IgD-negative memory B cell (primary cell): ENCODE results near the gene TNK2. TPM values are rescaled to one million over a fixed set of nuclear protein-coding genes. Genes with fewer than 3 reads are reported as not detected.
A peak's percentile ranks its signal among the peaks of the same experiment; 100 is the strongest.
"Not testable (repeated sequence)": the region's sequence is repeated elsewhere in the genome, so short reads cannot be mapped to it uniquely, and the experiment has no call there.

Source experiments
- H3K27ac Mint-ChIP-seq, 3 donors: one replicate each; pipeline ENCODE4 v1.8.0; 2020 to 2022; ENCODE audit warnings: mild to moderate bottlenecking in 3 of 3, mixed read lengths in 3 of 3, moderate library complexity in 1 of 3
- H3K27me3 Mint-ChIP-seq: one replicate; pipeline ENCODE4 v1.8.0; 2021; ENCODE audit warnings: mixed read lengths
- H3K36me3 Mint-ChIP-seq: one replicate; pipeline ENCODE4 v1.8.0; 2020; ENCODE audit warnings: mild to moderate bottlenecking, mixed read lengths
- H3K4me1 Mint-ChIP-seq, 3 donors: one replicate each; pipeline ENCODE4 v1.8.0; 2020 to 2022; ENCODE audit warnings: mixed read lengths in 3 of 3, mild to moderate bottlenecking in 1 of 3
- H3K4me3 Mint-ChIP-seq, 4 donors: one replicate each; pipeline ENCODE4 v1.8.0; 2020 to 2022; ENCODE audit warnings: mild to moderate bottlenecking in 4 of 4, mixed read lengths in 4 of 4, moderate library complexity in 3 of 4
- H3K9me3 Mint-ChIP-seq, 3 donors: one replicate each; pipeline ENCODE4 v1.8.0; 2020 to 2021; ENCODE audit warnings: mixed read lengths in 3 of 3, mild to moderate bottlenecking in 1 of 3
- polyA plus RNA-seq: library from polyadenylated mRNA; unstranded; fragments of 300-500 nt; fragmentation: Illumina TruSeq; gene quantifications from one replicate; pipeline ENCODE4 v1.2.3, GENCODE V29; 2021

The TNK2 gene
- polyA plus RNA-seq, 1 donor from 2014 or later = 6.1 TPM

DNA sequence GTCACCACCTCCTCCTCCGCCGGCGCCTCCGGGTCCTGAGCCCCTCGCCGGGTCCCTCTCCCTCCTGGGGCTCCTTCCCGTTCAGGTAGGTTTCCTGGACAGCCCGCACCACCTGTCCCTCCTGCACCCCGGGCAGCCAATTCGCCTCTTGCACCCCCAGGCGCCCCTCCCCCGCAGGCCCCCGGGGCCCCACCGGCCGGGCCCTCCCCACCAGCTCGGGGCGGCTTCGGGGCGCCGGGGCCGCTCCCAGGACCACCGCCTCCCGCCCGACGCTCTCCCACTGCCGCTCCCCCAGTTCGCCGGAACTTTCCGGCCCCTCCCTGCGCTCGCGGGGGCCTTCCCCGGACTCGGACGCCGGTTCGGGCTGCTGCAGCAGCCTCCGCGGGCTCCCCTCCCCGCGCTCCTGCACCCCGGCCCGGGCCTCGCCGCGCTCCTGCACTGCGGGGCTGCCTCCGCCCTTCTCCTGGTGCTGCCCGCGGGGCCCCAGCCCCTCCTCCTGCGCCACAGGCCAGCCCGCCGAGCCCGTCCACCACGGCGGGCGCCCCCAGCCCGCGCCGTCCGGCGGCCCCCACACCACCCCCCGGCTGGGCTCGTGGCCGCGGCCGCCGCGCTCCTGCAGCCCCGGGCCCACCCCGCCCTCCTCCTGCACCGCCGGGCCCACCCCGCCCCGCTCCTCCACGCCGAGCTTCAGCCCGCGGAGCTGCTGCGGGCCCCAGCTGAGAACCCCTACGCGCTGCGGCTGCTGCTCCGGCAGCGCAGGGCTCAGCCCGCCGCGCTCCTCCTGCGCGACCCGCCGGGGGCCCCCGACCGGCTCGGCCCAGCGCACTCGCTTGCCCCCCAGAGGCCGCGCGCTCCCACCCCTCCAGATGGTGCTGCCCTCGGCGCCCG, 587 bp upstream of the TNK2 start:
- Mint-ChIP-seq H3K36me3 (no peaks in the 10 kb centered on the region), H3K4me3 (peak overlapping the region; percentile 88 to 95 (median 94)), H3K27ac (peak overlapping the region; percentile 98 to 99 (median 98)), H3K9me3 (no peaks in the 10 kb centered on the region), H3K4me1 (peaks cover 21 to 27% (median 24%) of the 10 kb centered on the region in 3 donors), H3K27me3 (no peaks in the 10 kb centered on the region)

DNA sequence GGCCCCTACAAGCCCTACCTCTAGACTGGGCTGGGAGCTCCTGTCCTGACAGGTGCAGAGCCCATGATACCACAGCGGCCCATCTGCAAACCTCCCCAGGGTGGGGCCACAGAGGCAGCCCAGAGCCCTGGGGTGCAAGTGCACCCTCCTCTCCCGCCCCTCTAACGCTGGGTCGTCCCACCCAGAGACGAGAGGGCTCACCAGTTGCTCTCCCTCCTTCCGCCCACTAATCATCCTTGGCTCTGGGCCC, 742 bp downstream of the TNK2 start:
- no peaks in the 10 kb centered on the region for H3K36me3 Mint-ChIP-seq
- H3K27me3 Mint-ChIP-seq = no peaks in the 10 kb centered on the region
- H3K4me1 Mint-ChIP-seq = peaks cover 31 to 36% (median 31%) of the 10 kb centered on the region in 3 donors
- H3K27ac Mint-ChIP-seq = peak overlapping the region; percentile 98 to 99 (median 98)
- peak overlapping the region; percentile 88 to 95 (median 94) for H3K4me3 Mint-ChIP-seq
- no peaks in the 10 kb centered on the region for H3K9me3 Mint-ChIP-seq

DNA sequence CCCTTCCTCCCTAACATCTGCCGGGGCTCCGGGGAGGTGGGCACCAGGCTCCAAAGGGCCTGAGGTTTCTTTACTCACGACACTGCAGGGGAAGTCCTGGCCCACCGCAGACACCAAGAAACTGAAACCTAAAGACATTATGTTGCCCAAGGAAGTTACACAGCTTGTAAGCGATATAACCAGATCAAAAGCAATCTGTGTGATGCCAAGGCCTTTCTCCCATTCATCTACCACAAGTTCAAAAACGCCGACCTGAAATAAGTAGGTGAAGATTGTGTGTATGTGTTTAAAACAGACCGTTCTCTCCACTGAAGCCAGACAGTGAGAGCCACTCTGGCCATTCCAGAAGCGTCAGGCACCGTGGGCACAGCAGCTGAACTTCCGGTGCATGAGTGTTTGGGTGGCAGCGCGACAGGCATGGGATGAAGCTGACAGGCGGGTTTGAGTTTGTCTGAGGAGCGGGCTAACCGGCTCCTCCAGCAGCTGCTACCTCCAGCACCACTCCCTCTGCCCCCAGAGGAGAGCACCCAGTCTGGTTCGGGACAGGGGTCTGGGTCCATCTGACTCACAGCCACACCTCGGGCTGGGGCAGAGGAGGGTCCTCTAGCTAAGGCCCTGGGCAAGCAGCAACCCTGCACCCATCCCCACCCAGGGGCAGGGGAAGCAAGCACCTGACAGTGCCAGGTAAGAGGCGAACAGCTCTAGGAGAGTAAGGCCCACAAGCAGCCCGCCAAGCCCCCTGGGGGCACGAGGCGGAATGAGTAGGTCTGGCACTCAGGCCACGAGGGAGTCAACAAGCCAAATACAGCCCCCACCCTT, 1.3 kb downstream of the TNK2 start:
- no peaks in the 10 kb centered on the region for H3K9me3 Mint-ChIP-seq
- H3K27me3 Mint-ChIP-seq = no peaks in the 10 kb centered on the region
- peak overlapping the region; percentile 88 to 95 (median 94) for H3K4me3 Mint-ChIP-seq
- peaks cover 31 to 37% (median 33%) of the 10 kb centered on the region in 3 donors for H3K4me1 Mint-ChIP-seq
- peak overlapping the region; percentile 98 to 99 (median 98) for H3K27ac Mint-ChIP-seq
- H3K36me3 Mint-ChIP-seq = no peaks in the 10 kb centered on the region

DNA sequence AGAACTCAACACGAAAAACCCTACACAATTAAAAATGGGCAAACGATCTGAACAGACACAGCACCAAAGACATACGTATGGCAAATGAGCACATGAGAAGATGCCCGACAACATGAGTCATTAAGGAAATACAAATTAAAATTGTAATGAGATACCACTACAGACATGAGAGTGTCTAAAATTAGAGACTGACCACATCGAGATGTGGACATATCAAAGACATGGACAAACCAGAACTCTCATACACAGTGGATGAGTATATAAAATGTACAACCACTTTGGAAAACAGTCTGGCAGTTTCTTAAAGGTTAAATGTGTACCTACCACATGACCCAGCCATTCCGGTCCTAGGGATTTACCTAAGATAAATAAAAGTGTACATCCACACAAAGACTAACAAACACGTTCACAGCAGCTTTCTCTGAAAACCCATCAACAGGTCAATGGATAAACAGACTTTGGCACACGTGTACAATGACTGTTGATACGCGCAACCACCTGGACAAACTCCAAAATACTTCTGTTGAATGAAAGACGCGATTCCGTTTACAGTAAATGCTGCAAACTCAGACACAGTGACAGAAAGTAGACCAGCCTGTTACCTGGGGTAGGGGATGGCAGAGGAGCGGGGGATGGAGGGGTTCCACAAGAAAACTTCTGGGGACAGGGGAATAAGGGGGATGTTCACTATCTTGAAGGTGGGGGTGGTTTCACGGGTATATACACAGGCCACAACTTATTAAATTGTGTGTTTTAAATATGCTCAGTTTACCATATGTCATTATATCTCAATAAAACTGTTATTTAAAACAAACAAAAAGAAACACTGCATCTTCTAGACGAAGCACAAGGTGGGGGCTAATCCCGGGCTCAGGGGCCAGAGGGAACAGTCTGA, 2.1 kb downstream of the TNK2 start:
- peak overlapping the region; percentile 98 to 99 (median 98) for H3K27ac Mint-ChIP-seq
- H3K36me3 Mint-ChIP-seq = no peaks in the 10 kb centered on the region
- peak overlapping the region; percentile 88 to 95 (median 94) for H3K4me3 Mint-ChIP-seq
- peaks cover 31 to 46% (median 39%) of the 10 kb centered on the region in 3 donors for H3K4me1 Mint-ChIP-seq
- H3K27me3 Mint-ChIP-seq = no peaks in the 10 kb centered on the region
- no peaks in the 10 kb centered on the region for H3K9me3 Mint-ChIP-seq

DNA sequence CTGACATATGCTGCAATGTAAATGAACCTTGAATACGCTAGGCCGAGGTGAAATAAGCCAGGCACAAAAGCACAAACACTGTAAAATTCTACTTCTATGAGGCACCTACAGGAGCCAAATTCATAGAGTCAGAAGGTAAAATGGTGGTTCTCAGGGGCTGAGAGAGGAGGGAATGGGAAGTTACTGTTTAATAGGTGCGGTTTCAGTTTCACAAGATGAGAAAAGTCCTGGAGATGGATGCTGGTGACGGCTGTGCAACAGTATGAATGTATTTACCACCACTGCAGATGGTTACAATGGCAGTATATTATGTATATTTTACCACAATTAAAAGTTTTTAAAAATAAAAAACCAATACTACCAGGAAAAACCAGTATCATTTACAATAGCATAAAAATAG, 4.0 kb downstream of the TNK2 start:
- Mint-ChIP-seq H3K9me3 (no peaks in the 10 kb centered on the region), H3K36me3 (no peaks in the 10 kb centered on the region), H3K27me3 (no peaks in the 10 kb centered on the region), H3K4me1 (peaks cover 44 to 64% (median 56%) of the 10 kb centered on the region in 3 donors), H3K27ac (peak overlapping the region; percentile 98 to 99 (median 98)), H3K4me3 (peak overlapping the region in 3 of 4 donors; percentile 75 to 94 (median 94))

DNA sequence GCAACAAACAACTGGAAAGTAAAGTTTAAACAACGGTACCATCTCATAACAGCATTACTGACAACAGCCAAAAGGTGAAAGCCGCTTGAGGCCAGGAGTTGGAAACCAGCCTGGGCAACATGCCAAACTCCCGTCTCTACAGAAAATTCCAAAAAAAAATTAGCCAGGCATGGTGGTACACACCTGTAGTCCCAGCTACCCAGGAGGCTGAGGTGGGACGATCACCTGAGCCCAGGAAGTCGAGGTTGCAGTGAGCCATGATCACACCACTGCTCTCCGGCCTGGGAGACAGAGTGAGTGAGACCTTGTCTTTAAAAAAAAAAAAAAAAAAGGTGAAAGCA, 4.4 kb downstream of the TNK2 start:
- no peaks in the 10 kb centered on the region for H3K27me3 Mint-ChIP-seq
- peak overlapping the region; percentile 64 to 94 (median 90) for H3K4me3 Mint-ChIP-seq
- H3K9me3 Mint-ChIP-seq = no peaks in the 10 kb centered on the region
- no peaks in the 10 kb centered on the region for H3K36me3 Mint-ChIP-seq
- H3K4me1 Mint-ChIP-seq = peaks cover 44 to 66% (median 58%) of the 10 kb centered on the region in 3 donors
- peak overlapping the region; percentile 98 to 99 (median 98) for H3K27ac Mint-ChIP-seq

DNA sequence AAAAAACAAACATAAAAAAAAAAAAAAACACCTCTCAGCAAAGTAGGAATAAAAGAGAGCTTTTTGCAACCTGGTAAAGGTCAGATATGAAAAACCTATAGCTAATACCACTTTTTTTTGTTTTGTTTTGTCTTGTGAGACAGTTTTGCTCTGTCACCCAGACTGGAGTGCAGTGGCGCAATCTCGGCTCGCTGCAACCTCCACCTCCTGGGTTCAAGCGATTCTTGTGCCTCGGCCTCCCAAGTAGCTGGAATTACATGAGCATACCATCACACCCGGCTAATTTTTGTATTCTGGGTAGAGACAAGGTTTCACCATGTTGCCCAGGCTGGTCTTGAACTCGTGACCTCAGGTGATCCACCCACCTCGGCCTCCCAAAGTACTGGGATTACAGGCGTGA, 5.7 kb downstream of the TNK2 start:
- Mint-ChIP-seq H3K4me1 (peaks cover 44 to 72% (median 67%) of the 10 kb centered on the region in 3 donors), H3K4me3 (peak overlapping the region in 1 of 4 donors; percentile 94), H3K27ac (peak overlapping the region in 2 of 3 donors; percentile 84 to 99)
- H3K27me3 Mint-ChIP-seq, H3K9me3 Mint-ChIP-seq, H3K36me3 Mint-ChIP-seq: not testable (repeated sequence)

DNA sequence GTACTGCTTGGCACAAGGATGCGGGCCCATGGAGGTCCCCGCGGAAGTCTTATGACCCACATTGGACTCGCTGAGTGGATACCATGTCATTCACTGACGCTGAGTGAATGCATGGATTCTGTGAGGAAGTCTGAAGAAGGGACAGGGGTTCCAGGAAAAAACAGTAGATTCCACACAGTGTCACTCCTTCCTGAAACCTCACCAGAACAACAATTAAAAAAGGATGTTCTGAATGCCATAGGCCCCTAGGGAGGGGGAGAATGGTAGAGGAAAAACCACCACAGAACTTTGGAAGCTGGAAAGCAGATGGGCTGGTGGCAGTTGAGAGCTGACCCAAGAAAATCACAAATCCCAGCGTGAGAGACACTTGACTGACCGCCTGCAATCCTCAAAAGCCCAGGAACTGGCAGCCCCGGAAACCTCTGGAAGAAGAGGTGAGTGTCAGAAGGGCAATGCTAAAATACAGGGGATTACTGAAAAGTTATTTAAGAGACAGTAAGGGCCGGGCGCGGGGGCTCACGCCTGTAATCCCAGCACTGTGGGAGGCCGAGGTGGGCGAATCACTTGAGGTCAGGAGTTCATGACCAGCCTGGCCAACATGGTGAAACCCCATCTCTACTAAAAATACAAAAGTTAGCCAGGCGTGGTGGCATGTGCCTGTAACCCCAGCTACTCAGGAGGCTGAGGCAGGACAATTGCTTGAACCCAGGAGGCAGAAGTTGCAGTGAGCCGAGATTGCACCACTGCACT, 6.3 kb downstream of the TNK2 start:
- H3K36me3 Mint-ChIP-seq, H3K27me3 Mint-ChIP-seq, H3K9me3 Mint-ChIP-seq: not testable (repeated sequence)
- Mint-ChIP-seq H3K4me1 (peaks cover 43 to 76% (median 71%) of the 10 kb centered on the region in 3 donors), H3K4me3 (peak overlapping the region in 3 of 4 donors; percentile 63 to 82 (median 77)), H3K27ac (peak overlapping the region in 2 of 3 donors; percentile 84 to 87)

DNA sequence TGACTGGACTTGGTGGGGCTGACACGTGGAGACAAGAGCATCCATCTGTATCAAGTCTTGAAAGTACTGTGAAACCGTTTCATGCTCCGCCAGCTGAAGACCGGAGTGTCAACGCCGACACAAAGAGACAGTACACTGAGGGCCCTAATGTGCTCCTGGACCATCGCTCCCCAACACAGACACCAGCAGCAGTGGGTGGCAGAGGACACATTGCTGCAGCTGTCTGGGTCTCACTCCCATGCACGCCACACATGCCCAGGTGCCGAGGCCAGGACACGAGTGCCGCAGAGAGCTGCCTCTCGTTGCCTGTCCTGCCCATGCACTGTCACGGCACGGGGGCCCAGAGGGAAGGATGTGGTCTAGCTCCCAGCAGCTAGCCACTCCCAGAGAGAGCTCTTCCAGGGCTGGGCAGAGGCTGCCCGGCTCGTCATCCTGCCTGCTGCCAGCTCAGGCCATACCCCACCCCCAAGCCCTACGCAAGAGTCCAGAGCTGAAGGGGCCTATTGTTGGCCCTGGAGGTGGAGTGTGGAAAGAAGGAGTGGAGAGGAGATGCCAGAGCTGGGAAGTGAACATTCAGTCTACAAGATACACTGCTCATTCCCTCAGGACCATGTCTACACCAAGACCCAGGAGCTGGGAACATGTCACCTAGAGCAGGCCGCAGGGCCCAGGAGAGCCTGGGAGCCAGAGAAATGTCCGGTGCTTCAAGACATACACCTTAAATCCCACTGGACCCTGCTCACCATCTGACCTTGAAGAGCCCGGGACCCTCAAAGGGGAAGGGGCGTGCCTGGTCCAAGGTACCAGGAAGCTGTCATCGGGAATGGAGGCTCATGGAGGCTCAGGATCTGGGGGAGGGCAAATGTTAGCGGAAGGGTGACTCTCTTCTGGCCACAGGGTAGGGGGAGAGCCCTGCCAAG, 7.7 kb downstream of the TNK2 start:
- H3K36me3 Mint-ChIP-seq = no peaks in the 10 kb centered on the region
- H3K27me3 Mint-ChIP-seq = no peaks in the 10 kb centered on the region
- H3K4me3 Mint-ChIP-seq = peak overlapping the region; percentile 8 to 92 (median 79)

DNA sequence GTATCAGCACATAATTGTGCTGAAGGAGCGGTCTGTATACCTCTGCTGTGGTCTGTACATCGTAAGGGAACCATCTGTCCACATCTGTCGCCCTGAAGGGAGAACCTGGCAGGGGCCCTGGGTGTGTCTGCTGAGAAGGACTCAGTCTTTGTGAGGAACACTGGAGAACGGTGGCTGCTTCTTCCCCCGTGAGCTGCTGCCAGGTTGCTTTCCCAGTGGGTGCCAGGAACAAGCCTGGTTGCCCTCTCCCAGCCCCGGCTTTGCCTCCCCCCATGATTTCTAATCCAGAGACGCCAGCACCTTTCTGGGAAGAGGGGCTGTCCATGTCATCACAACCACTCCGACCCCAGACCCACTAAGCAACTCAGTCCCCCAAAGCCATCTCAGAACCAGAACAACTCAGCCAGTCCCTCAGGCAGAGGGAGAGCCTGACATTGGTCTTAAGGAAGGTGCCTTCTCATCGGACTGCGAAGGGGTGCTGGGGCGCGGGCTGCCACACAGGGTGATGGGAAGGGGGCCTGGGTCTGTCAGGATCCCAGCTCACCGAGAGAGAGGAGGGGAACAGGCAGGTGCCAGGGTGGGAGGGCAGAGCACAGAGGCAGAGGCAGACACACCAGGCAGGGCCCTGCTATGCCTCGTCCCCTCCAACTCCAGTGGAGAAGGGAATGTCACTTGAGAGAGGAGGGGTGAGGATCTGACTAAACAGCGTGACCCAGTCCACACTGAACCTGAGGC, 8.5 kb downstream of the TNK2 start:
- Mint-ChIP-seq H3K27me3 (no peaks in the 10 kb centered on the region), H3K4me1 (peaks cover 38 to 67% (median 66%) of the 10 kb centered on the region in 3 donors), H3K9me3 (no peaks in the 10 kb centered on the region), H3K27ac (peak overlapping the region; percentile 83 to 95 (median 84)), H3K4me3 (peak overlapping the region in 3 of 4 donors; percentile 77 to 92 (median 81)), H3K36me3 (no peaks in the 10 kb centered on the region)

More for the DNA sequence above, 7.7 kb downstream of the TNK2 start:
- Mint-ChIP-seq H3K4me1 (peaks cover 39 to 71% (median 70%) of the 10 kb centered on the region in 3 donors), H3K9me3 (no peaks in the 10 kb centered on the region), H3K27ac (peak overlapping the region; percentile 83 to 95 (median 84))

DNA sequence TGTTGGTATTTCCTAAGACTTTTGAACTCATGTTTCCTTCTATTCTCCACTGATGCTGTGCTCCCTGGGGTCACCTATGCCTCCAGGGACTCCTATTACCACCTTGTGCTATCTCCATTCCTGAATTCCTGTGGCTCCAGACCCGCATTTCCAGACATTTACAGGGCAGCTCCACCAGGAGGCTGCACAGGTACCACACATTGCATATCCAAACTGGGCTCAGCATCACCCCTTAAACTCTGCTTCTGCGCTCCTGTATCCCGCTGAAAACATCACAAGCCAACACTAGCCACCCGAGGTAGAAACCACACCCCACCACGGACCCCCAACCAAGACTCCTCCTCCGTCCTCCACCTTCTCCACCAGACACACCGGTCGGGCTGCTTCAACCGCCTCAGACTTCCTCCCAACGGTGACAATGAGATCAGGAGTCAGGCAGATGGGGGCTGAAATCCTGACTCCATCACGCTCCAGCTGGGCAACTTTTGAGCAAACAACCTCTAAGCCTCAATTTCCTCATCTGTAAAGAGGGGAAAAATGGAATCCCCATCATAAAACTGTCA, 10.4 kb downstream of the TNK2 start:
- Mint-ChIP-seq H3K27ac (peak overlapping the region; percentile 31 to 95 (median 92)), H3K36me3 (no peaks in the 10 kb centered on the region), H3K9me3 (no peaks in the 10 kb centered on the region), H3K27me3 (no peaks in the 10 kb centered on the region), H3K4me3 (peak overlapping the region in 3 of 4 donors; percentile 44 to 95 (median 88)), H3K4me1 (peaks cover 29 to 58% (median 56%) of the 10 kb centered on the region in 3 donors)

DNA sequence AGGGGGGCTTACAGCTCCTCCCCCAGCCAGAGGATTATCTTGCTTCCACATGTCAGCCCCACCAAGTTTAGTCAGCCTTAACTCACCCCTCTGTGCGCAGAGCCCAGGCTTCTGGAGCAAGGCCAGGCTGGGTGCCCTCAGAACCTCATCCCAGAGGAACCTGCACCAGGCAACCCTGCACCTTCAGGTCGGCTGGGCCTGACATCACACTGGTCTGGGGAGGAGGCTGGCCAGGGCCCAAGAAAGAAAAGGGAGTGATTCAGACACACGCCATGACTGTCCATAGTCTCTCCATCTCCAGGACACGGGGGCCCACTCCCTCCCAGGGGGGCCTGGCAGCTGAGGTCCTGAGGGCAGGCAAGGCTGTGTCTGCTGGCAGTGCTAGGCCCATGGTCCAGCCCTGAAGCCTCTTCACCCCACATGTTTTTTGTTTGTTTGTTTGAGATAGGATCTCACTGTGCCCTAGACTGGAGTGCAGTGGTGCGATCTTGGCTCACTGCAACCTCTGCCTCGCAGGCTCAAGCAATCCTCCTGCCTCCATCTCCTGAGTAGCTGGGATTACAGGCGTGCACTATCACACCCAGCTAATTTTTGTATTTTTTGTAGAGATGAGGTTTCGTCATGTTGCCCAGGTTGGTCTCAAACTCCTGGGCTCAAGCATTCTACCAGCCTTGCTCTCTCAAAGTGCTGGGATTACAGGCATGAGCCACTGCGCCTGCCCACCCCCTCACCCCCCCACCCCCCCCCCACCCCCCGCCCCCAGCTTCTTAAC, 11.1 kb downstream of the TNK2 start:
- H3K27ac Mint-ChIP-seq = peak overlapping the region; percentile 95 to 97 (median 95)
- no peaks in the 10 kb centered on the region for H3K9me3 Mint-ChIP-seq
- no peaks in the 10 kb centered on the region for H3K36me3 Mint-ChIP-seq
- H3K27me3 Mint-ChIP-seq = no peaks in the 10 kb centered on the region
- H3K4me1 Mint-ChIP-seq = peaks cover 29 to 56% (median 55%) of the 10 kb centered on the region in 3 donors
- H3K4me3 Mint-ChIP-seq = peak overlapping the region in 3 of 4 donors; percentile 9 to 95 (median 55)
